Measurements from ENCODE around the gene GSTM3.

DNA sequence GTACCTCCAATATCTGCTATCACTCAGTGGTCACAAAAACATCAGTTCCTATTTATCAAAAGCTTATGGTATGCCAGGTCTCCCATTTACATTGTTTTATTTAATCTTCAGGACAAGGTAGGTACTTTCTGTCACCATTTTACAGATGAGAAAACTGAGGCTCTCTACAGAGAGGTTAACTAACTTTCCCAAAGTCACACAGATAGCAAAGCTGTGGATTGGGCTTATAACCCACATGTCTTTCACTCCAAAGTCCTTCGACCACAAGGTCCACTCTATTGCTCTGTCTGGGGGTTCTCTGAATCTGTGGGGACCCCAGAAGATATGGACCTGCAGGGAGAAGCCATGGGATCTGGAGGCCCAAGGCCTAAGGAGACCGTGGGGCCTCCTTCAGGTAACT lies 49.5 kb upstream of the GSTM3 start:
- TF ChIP-seq POLR2A (IDR thresholded peaks at IDR 0.05) (no peak), EP300 (IDR thresholded peaks at IDR 0.05) (no peak)
- TF ChIP-seq, protein P1, sequence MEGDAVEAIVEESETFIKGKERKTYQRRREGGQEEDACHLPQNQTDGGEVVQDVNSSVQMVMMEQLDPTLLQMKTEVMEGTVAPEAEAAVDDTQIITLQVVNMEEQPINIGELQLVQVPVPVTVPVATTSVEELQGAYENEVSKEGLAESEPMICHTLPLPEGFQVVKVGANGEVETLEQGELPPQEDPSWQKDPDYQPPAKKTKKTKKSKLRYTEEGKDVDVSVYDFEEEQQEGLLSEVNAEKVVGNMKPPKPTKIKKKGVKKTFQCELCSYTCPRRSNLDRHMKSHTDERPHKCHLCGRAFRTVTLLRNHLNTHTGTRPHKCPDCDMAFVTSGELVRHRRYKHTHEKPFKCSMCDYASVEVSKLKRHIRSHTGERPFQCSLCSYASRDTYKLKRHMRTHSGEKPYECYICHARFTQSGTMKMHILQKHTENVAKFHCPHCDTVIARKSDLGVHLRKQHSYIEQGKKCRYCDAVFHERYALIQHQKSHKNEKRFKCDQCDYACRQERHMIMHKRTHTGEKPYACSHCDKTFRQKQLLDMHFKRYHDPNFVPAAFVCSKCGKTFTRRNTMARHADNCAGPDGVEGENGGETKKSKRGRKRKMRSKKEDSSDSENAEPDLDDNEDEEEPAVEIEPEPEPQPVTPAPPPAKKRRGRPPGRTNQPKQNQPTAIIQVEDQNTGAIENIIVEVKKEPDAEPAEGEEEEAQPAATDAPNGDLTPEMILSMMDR (IDR thresholded peaks at IDR 0.05) = no peak

All from sigmoid colon (tissue), 4 donors.